HCT116 (cell line): Measurements from ENCODE around the gene SIRT7. TPM values are rescaled to one million over a fixed set of nuclear protein-coding genes. Genes with fewer than 3 reads are reported as not detected.

ENCODE experiments used
- ATAC-seq: fragments of 200-7000 bp; cut with Tn5 transposase; 2 replicates; pipeline ENCODE4 v1.9.1; 2020; ENCODE audit warnings: mild to moderate bottlenecking, moderate library complexity
- BruUV-seq: library from RNA; stranded (reverse); fragments of 400-500 nt; replicated peaks from 2 replicates; lab custom pipeline; 2021; lab: Mats Ljungman, UMichigan
- CTCF ChIA-PET: fragments of 300-600 bp; sonication (Branson Sonifier 250); formaldehyde crosslinking; loops from one replicate; lab custom pipeline; 2021; ENCODE audit warnings: antibody characterized with exemption; lab: Charles Lee
- POLR2A ChIA-PET: fragments of 300-600, 350-600 bp; sonication (Branson Sonifier 250); formaldehyde crosslinking; loops from one replicate; lab custom pipeline; 2021; ENCODE audit warnings: antibody characterized with exemption; lab: Charles Lee
- RAD21 ChIA-PET, 2 experiments: fragments of 300-600 bp; sonication (Branson Sonifier 250); formaldehyde crosslinking; loops; one replicate each; lab custom pipeline; 2023; ENCODE audit warnings: low total read pairs in 2 of 2; ENCODE audit not compliant: uncharacterized antibody in 2 of 2, unreplicated experiment in 2 of 2, low non-redundant PET in 1 of 2; lab: Charles Lee
- DNase-seq: peaks from one replicate; pipeline ENCODE4 v3.0.0-alpha.2; 2010; ENCODE audit warnings: low read depth, low spot score
- H2AFZ ChIP-seq: fragments of 200-600 bp; shearing (Covaris generic), sonication (generic); 2 replicates; pipeline ENCODE4 v1.6.1; 2017; ENCODE audit warnings: low read depth, mixed run types, mixed read lengths, antibody characterized with exemption, low read length; ENCODE audit not compliant: poor library complexity, severe bottlenecking
- H3K27ac ChIP-seq: 2 replicates; pipeline ENCODE4 v1.5.1; 2012; ENCODE audit warnings: low read depth, low read length
- H3K27me3 ChIP-seq: fragments of 200-600 bp; sonication (generic); 2 replicates; pipeline ENCODE4 v1.6.1; 2016; ENCODE audit warnings: mixed run types, low read length, mixed read lengths; ENCODE audit not compliant: insufficient read depth
- H3K36me3 ChIP-seq, 2 experiments: fragments of 200-500 bp in 1 of 2; fragments of 200-600 bp in 1 of 2; sonication (Bioruptor generic) in 1 of 2; sonication (generic) in 1 of 2; 2 replicates each; pipeline versions ENCODE4 v1.5.1 to v1.6.1; 2014 to 2016; ENCODE audit warnings: low read length in 2 of 2, inconsistent platforms in 1 of 2, mixed read lengths in 1 of 2, mixed run types in 1 of 2; ENCODE audit not compliant: insufficient read depth in 2 of 2, control insufficient read depth in 1 of 2
- H3K4me1 ChIP-seq, 2 experiments: fragments of 200-600 bp in 1 of 2; sonication (generic) in 1 of 2; 2 replicates each; pipeline versions ENCODE4 v1.5.1 to v1.6.1; 2012 to 2017; ENCODE audit warnings: low read length in 2 of 2, inconsistent platforms in 1 of 2, mild to moderate bottlenecking in 1 of 2, mixed read lengths in 1 of 2, mixed run types in 1 of 2, moderate library complexity in 1 of 2; ENCODE audit not compliant: insufficient read depth in 2 of 2, control insufficient read depth in 1 of 2
- H3K4me2 ChIP-seq: fragments of 200-600 bp; sonication (generic); 2 replicates; pipeline ENCODE4 v1.6.1; 2017; ENCODE audit warnings: mixed run types, low read length, mixed read lengths
- H3K4me3 ChIP-seq, 2 experiments: fragments of 200-600 bp in 1 of 2; sonication (generic) in 1 of 2; replicated peaks in 1 of 2; 2 replicates each; pipeline ENCODE4 v1.5.1; 2011 to 2016; ENCODE audit warnings: low read length in 2 of 2, control low read depth in 1 of 2, low read depth in 1 of 2, mild to moderate bottlenecking in 1 of 2, mixed read lengths in 1 of 2, mixed run types in 1 of 2
- H3K79me2 ChIP-seq: fragments of 200-600 bp; sonication (generic); 2 replicates; pipeline ENCODE4 v1.6.1; 2017; ENCODE audit warnings: mild to moderate bottlenecking, mixed run types, low read length, moderate library complexity, mixed read lengths; ENCODE audit not compliant: insufficient read depth
- H3K9ac ChIP-seq: fragments of 200-600 bp; sonication (generic); 2 replicates; pipeline ENCODE4 v1.6.1; 2016; ENCODE audit warnings: low read length, mixed read lengths
- H3K9me2 ChIP-seq: fragments of 200-600 bp; sonication (generic), shearing (Covaris generic); 2 replicates; pipeline ENCODE4 v1.6.1; 2017; ENCODE audit warnings: mixed run types, mild to moderate bottlenecking, moderate library complexity; ENCODE audit not compliant: insufficient read depth
- H3K9me3 ChIP-seq, 2 experiments: fragments of 200-500 bp in 1 of 2; fragments of 200-600 bp in 1 of 2; sonication (Bioruptor generic) in 1 of 2; sonication (generic) in 1 of 2; 2 replicates each; pipeline ENCODE4 v1.6.1; 2014 to 2017; ENCODE audit warnings: low read length in 2 of 2, mixed read lengths in 2 of 2, inconsistent platforms in 1 of 2, low read depth in 1 of 2, mild to moderate bottlenecking in 1 of 2, mixed run types in 1 of 2, moderate library complexity in 1 of 2; ENCODE audit not compliant: control insufficient read depth in 1 of 2, insufficient read depth in 1 of 2
- H4K20me1 ChIP-seq: fragments of 200-600 bp; sonication (generic), shearing (Covaris generic); 2 replicates; pipeline ENCODE4 v1.6.1; 2017; ENCODE audit warnings: mixed run types, mild to moderate bottlenecking, moderate library complexity; ENCODE audit not compliant: insufficient read depth
- CTCF ChIP-seq, 3 experiments: fragments of 200-600 bp in 1 of 3; sonication (generic) in 1 of 3; IDR thresholded peaks in 2 of 3; conservative IDR thresholded peaks in 1 of 3; 2 replicates each; pipeline ENCODE4 v1.5.1; 2012 to 2017; ENCODE audit warnings: low read depth in 2 of 3, low read length in 2 of 3, antibody characterized with exemption in 1 of 3, borderline replicate concordance in 1 of 3, control low read depth in 1 of 3, mild to moderate bottlenecking in 1 of 3, mixed read lengths in 1 of 3, mixed run types in 1 of 3, moderate library complexity in 1 of 3; ENCODE audit not compliant: insufficient read depth in 1 of 3
- POLR2AphosphoS5 ChIP-seq: IDR thresholded peaks from 2 replicates; pipeline ENCODE4 v1.6.1; 2011; ENCODE audit warnings: mild to moderate bottlenecking, low read depth, low read length, moderate library complexity
- SIN3A ChIP-seq: IDR thresholded peaks from 2 replicates; pipeline ENCODE4 v1.6.1; 2012; ENCODE audit warnings: low read depth
- SP1 ChIP-seq: IDR thresholded peaks from 2 replicates; pipeline ENCODE4 v1.6.1; 2012; ENCODE audit warnings: low read depth
- intact Hi-C: fragments of 100-400 bp; cut with micrococcal nuclease; formaldehyde crosslinking; loops from 2 replicates; pipeline ENCODE4 v1.10.0; 2022
- total RNA-seq: library from RNA; stranded (reverse); gene quantifications from one replicate; pipeline ENCODE4 v1.2.1, GENCODE V29; 2021; ENCODE audit not compliant: unreplicated experiment

Gene SIRT7
- total RNA-seq, 1 experiment from 2014 or later: 62.6 TPM

DNA sequence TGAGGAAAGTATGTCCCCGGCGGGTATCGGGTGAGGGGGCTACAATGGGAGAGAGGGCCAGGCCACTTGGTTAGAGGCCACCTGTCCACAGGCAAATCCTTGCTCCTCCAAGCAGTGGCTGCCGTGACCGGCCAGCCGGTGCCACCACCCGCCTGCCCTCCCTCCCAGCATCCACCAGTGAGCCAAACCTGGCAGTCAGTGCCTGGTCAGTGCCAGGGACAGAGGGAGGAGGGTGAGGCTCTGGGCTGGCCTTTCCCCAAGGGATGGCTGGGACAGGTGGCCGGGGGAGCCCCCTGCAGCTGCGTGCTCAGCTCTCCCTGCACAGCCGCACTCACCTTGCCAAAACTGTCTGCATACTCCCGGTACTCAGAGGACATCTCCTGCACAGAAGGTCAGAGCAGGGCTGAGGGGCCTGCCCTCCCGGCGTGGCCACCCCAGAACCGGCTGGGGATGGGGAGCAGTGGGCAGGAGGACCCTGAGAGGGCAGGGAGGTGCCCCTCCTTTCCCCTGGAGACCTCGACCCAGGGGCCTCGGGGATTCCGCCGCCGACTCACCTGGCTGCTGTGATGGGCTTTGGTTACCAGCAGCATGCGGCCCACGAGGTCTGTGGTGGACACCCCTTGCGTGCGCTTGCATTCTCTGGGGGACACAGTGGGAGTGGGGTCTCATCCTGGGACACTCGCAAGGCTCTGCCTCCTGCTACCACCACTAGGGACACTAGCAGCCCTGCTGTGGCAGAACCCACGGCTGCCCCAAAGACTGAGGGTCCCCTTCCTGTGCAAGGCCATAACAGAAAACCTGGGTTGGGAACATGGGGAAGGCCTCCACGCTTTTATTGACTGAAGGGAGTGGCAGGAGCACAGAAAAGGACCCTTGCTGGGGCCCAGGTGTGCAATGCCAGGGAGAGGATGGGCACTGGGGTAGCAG is 10.5 kb downstream of the SIRT7 start:
- no peak for DNase-seq
- POLR2A ChIA-PET: no interaction called here
- no peak for ATAC-seq
- Histone ChIP-seq H3K36me3 (peaks cover 0 to 13% of the 10 kb centered on the region in 2 experiments; a peak in 2 of 4 replicates), H3K4me3 (no peak overlapping the region), H3K9me2 (no peaks in the 10 kb centered on the region), H3K9me3 (no peaks in the 10 kb centered on the region), H3K27ac (no peak overlapping the region)
- TF ChIP-seq SIN3A: no peak
- peak in 2 of 3 experiments; percentile 24; a peak in 2 of 6 replicates for TF ChIP-seq CTCF (IDR thresholded peaks at IDR 0.05 in 2 of 3, conservative IDR thresholded peaks at IDR 0.05 in 1 of 3; ENCODE audit: borderline replicate concordance in 1 of 3, insufficient read depth in 1 of 3, low read depth in 2 of 3, low read length in 2 of 3)
- TF ChIP-seq SP1: no peak
- TF ChIP-seq POLR2AphosphoS5: no peak
- TF ChIP-seq, all 23 proteins: peak for 1
- ChIA-PET RAD21 (no interaction called here), CTCF (no interaction called here)
- no peak overlapping the region for H3K4me2 ChIP-seq
- intact Hi-C loops: no loop called here
- no TSS peak for BruUV-seq
- H2AFZ ChIP-seq: no peak overlapping the region
- peaks cover 8% of the 10 kb centered on the region; the same call in 1 of the 2 replicates for H3K79me2 ChIP-seq
- H3K4me1 ChIP-seq: peaks cover 16 to 26% of the 10 kb centered on the region in 2 experiments
- H3K9ac ChIP-seq: no peak overlapping the region
- no peaks in the 10 kb centered on the region for H4K20me1 ChIP-seq
- no peaks in the 10 kb centered on the region for H3K27me3 ChIP-seq
